ENCODE data around the gene EPHA7. TPM values are rescaled to one million over a fixed set of nuclear protein-coding genes. Genes with fewer than 3 reads are reported as not detected.

The EPHA7 gene
- total RNA-seq, 1 donor from 2014 or later, result 0.10 TPM

DNA sequence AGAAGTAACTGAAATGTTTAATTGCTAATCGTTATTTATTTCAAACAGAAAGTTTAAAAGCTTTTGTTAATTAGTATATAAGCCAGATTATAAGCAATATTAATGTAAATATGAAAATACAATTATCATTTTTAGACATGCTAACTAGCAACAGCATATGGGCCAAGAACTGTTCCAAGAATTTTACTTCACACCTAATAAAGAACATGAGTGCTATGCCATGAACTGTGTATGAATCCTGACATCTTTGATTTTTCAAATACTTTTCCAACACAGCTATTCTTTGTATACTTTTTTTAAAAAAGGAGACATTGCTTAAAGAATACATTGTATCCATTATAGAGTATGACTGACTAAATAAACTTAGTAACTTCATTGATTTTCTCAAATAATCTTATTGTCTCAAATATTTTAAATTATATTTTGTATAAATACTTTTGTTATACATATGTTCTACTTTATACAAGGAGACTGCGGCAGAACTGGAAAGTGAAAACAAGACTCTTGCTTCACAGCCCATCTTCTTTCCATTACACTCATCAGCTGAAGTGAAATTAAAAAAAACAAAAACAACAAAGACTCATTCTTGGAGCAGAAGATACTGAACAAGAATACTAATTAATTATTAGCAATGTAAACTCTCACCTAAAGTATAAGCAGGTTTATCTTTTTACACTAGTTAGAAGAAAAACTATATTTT lies 89.9 kb downstream of the EPHA7 start:
- ATAC-seq (no peak), DNase-seq (ENCODE audit: low spot score) (no peak)

DNA sequence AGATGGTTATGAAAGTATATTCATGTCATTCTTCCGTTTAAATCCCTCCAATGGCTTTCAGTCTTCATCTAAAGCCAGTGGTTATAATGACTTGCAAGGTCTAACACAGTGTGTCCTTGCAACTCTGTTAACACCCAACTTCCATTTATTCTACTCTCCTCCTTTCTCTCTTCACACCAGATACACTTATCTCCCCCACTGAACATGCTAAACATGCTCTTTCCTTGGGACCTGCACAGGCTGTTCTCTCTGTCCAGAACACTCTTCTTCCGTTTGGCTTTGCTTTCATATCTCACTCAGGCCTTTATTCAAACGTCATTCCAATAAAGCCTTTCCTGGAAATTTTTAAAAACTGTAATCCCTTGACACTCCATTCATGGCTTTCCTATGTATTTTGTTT lies 91.5 kb downstream of the EPHA7 start:
- no peak for DNase-seq (ENCODE audit: low spot score)
- no peak for ATAC-seq

DNA sequence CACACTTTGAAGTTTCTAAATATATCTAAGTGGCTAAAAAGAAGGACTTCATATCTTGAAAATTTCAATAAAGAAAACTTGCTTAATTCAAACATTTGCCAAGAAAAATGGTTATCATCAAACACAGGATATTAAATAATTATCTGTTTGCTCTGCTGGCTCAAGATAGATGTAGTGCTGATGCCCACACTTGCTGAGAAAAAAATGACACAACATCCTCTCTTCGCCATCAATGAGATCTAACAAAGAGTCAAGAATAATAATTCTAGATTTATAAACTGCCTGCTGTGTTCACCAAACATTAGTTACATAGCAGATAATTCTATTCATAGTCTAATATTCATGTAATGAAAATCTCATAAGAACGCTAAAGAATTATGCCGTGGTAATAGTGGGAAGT lies 93.6 kb downstream of the EPHA7 start:
- no peak for DNase-seq (ENCODE audit: low spot score)
- ATAC-seq, result no peak

DNA sequence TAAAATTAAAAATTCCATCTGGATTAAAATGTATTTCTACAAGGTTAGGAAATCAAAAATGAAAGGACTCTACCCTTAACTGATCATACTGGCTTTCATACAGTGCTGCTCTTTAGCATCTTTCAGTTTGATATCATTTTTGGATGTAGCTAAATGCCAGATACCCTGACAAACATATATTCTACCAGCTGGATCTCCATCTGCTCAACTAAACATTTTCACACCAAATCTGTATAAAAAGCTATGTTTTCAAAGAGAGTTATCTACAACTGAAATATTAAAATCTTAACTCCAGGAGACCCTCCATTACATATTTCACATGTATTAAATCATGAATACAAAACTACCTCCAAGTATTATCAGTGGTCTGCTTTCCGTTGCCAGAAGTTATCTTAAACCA lies 95.7 kb downstream of the EPHA7 start:
- DNase-seq (ENCODE audit: low spot score), result no peak
- no peak for ATAC-seq

DNA sequence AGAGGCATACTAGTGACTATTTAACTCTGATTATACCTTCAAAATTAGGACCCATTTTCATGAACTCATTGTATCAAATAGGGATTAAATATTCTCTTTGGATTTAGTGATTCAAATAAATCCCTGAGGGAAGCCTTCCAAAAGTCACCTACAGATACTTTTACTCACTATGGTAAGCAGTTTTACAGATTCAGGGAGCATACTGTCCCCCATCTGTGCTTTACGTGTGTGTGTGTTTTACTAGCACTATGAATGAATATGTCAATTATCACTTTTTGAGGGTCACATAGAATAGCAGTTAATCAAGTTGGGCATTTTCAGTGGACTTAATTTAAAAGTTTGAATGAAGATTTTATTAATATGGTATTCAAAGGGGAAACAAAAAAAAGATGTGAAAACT lies 96.7 kb downstream of the EPHA7 start:
- DNase-seq (ENCODE audit: low spot score), result no peak
- no peak for ATAC-seq

DNA sequence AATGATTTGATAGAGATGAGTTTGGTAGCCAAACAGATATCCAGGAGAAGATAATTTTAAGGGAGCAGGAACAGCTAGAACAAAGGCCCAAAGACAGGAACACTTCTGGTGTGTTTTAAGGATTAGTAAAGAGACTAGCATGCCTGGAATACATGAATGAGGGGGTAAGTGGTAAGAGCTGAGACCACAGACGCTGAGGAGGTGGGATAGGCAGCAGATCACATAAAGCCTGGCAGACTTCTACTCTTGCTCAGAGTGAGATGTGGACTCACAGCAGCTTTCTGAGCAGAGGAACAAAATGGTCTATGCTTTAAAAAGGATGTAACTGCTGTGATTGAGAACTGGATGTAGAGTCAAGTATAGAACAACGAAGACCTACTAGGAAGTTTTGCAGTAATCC lies 100.1 kb downstream of the EPHA7 start:
- ATAC-seq, result no peak
- DNase-seq (ENCODE audit: low spot score), result no peak

DNA sequence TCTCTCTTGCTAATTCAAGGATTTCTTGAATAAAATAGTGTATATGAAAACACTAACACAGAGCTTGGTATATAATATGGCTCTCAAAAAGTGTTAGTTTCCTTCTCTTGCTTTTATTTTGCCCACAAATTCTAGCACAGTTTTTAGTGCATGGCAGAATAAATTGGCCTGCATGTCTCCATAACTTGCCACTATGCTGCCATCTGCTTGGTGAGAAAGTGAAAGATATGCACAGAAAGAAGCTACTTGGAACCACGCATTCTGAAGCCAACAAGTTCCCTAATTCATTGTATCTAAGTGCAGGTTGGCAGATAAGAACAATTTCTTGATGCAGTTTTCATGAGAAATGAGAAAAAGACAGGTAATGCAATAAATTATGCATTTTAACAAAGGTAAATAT lies 101.2 kb downstream of the EPHA7 start:
- DNase-seq (ENCODE audit: low spot score), result no peak

DNA sequence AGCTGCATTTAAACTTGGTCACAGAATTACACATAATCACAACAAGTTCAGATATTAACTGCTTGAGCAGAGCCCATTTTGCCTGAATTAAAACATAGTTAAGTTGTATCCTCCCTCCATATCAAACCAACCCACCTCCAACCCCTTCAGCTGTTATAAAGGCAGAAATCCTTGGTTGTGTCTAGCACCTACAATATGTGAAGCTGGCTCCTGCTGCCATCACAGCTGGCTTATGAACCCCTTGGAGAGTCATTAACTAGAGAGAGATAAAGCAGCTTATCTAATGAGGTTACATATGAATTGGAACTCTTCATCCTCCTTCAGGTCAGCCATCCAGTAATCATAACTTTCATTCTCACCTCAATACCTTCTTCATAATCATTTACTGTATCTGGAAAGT lies 101.8 kb downstream of the EPHA7 start:
- DNase-seq (ENCODE audit: low spot score), result no peak
- no peak for ATAC-seq

More for the DNA sequence above, 101.2 kb downstream of the EPHA7 start:
- ATAC-seq, result no peak

DNA sequence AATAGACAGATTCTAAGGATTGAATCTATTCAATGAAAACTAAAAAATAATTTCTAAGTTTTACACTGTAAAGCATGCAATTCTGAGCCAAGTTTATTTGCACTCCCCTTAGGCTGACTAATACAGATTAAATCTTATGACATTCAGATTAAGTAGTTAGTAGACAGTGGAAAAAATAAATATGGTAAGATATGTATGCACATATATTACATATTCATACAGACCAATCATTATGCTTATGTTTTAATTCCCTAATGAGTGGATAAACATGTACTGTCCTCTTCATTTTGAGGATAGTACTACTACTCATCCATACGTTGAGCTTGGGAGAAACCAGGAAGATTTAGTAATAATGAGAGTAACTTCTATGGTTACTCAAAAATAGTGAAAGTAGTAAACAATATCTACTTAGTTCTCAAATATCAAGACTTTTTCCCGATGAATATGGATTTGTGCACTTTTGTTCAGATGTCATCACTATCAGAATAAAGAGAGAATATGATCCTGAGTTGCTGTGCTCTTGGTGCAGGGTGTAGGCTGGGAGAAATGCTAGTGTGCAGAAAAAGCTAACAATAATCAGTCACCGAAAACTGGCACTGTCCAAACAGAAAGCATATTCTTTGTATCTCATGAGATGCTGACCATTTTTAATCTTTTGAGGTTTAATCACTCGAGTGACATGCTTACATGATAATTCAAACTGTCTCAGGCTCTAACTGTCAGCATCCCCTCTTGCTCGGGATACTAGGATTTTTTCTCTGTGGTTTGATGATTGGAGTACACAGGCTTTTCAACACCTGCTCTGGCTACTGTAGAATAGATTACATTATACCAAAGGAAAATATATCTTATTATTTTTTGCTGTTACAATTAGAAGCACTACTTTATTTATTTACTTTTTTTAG lies 111.6 kb downstream of the EPHA7 start:
- ATAC-seq (no peak), DNase-seq (ENCODE audit: low spot score) (no peak)

DNA sequence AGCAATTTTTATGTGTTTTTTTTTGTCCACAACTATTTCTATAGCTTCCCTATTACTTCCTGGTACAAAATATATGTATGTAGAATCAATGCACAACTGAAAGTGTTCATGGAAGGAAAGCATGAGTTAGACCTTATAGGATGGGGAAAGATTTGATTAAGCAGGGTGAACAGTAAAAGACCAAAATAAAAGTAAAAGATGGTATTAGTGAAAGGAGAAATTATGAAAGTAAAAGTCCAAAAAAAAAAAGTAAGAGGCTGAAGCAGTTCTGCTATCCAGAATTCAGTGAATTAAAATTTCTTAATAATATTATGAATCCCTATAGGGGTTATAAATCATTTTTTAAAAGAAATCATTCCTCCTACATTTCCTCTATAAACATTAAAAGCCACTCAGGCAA lies 114.3 kb downstream of the EPHA7 start:
- no peak for ATAC-seq
- DNase-seq (ENCODE audit: low spot score), result no peak

DNA sequence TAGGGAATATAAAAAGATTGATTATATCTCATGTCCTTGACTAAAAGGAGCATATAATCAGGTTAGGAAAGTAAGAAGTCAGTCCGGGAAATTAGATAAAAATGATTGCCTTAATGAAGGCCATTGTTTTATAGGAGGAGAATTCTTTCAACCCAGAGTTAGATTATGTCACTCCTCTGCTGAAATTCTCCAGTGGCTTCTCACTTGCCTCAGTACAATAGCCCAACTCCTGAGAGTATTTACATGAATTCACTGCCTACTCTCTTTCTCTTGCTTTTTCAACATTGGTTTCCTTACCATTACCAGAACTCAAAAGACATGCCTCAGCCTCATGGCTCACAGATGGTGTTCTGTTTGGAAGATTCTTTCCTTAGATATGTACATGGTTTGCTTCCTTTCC lies 114.9 kb downstream of the EPHA7 start:
- DNase-seq (ENCODE audit: low spot score), result no peak

DNA sequence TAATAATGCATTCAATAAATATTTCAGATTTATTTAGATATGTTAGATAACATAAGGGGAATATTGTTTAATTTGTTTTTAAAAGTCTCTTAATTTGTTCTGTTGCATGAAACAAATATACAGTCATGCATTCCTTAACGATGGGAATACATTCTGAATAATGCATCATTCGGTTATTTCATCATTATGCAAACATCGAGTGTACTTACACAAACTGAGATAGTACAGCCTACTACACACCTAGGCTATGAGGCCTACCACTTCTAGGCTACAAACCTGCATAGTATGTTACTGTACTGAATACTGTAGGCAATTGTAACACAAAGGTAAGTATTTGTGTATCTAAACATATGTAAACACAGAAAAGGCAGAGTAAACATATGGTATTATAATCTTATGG lies 118.7 kb downstream of the EPHA7 start:
- ATAC-seq, result no peak

More for the DNA sequence above, 114.9 kb downstream of the EPHA7 start:
- no peak for ATAC-seq

DNA sequence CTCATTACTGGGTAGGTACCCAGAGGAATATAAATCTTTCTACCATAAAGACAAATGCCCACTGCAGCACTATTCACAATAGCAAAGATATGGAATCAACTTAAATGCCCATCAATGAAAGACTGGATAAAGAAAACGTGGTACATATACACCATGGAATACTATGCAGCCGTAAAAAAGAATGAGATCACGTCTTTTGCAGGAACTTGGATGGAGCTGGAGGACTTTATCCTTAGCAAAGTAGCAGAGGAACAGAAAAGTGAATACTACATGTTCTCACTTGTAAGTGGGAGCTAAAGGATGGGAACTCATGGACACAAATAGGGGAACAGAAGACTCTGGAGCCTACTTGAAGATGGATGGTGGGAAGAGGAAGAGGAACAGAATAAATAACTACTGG lies 119.7 kb downstream of the EPHA7 start:
- ATAC-seq, result no peak
- no peak for DNase-seq (ENCODE audit: low spot score)

More for the DNA sequence above, 118.7 kb downstream of the EPHA7 start:
- no peak for DNase-seq (ENCODE audit: low spot score)

DNA sequence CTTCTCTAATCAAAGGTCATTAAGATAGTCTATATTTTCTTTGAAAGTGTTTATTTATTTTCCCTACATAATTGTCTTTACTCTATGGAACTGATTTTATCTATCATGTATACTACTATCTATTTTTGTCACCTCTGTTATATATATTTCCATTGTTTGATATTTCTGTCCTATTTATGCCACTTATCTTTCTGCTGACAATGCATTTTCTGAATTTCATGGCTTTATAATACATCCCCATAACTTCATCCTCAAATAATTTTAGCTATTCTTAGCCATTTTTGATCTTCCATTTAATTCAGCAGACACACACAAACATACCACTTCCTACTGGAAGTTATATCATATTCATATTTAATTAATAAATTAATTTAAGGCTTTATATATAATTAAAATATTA lies 123.7 kb downstream of the EPHA7 start:
- no peak for ATAC-seq
- DNase-seq (ENCODE audit: low spot score), result no peak

DNA sequence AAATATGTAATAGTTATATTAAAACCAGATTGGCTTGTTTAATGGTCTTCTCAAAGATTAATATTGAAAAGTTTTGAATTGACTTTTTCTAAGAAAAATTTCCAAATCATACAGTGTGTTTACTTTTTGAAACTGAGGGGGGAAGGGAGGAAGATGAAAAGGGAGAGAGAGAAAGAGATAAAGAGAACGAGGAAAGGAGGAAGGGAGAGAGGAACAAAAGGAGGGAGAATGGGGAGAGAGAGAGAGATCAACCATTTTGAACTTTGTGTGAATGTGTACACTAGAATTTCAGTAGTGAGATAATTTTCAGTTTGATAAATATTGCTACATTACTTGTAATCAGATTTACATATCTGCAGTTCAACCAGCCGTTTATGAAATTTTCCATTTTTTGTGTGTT lies 124.5 kb downstream of the EPHA7 start:
- ATAC-seq (no peak), DNase-seq (ENCODE audit: low spot score) (no peak)

DNA sequence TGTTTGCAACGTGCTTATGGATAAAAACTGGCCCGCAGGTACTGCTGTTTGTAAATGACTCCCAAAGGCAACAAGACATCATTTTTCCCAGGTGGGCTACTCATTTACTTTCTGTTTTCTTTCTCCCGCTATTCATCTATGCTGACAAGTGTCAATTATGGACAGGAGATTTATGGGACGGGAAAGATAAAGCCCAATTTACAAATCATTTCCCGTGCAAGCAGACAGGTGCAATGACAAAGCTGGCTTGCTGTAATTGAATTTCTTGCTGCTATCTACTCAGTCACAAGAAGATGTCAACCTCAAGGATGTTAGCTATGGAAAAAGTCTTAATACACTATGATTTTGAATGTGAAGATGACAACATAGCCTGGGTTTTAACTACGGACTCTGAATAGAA lies 125.5 kb downstream of the EPHA7 start:
- DNase-seq (ENCODE audit: low spot score), result no peak
- ATAC-seq, result no peak

DNA sequence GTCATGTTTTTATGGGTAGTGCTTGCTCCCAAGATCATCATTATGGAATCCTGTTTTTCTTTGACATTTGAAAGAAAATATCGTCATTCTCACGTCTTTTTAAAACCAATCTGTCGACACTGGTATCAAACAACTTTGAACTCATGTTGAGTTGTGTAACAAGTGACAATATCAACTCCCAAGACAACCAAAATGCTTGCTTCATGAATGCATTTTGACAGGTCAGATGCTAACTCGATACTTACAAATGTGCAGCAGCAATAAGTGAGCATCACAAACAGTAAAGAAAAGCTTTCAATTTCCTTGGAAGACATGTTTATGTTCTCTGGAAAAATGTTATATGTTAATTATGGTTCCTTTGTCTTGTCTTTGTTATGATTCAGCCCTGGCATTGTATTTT lies 125.9 kb downstream of the EPHA7 start:
- DNase-seq (ENCODE audit: low spot score) (no peak), ATAC-seq (no peak)

DNA sequence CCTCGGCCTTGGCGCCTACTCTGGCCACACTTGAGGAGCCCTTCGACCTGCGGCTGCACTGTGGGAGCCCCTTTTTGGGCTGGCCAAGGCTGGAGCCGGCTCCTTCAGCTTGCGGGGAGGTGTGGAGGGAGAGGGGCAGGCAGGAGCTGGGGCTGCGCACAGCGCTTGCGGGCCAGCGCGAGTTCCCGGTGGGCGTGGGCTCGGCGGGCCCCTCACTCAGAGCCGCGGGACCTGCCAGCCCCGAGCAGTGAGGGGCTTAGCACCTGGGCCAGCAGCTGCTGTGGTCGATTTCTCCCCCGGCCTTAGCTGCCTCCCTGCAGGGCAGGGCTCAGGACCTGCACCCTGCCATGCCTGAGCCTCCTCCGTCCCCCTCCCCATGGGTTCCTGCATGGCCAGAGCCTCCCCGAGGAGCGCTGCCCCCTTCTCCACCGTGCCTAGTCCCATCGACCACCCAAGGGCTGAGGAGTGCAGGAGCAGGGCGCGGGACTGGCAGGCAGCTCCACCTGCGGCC lies 136.8 kb downstream of the EPHA7 start:
- no peak for ATAC-seq
- DNase-seq (ENCODE audit: low spot score), result no peak

DNA sequence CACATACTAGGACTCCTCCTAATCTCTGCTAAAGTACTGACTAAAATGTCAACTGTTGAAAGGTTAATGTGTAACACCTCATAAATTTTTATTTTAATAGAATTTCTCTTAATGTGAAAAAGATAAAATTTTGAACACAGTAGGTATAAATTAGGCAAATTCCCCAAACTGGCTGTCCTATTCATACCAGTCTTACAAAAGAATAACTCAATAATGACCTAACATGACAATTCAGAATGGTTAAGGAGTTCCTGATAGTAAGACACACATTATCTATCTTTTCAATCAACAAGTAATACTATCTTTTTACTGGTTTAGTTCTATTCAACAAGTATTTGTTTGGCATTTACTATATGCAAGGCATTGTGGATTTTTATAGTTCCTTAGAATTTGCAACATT lies 141.1 kb downstream of the EPHA7 start:
- no peak for DNase-seq (ENCODE audit: low spot score)
- ATAC-seq, result no peak

DNA sequence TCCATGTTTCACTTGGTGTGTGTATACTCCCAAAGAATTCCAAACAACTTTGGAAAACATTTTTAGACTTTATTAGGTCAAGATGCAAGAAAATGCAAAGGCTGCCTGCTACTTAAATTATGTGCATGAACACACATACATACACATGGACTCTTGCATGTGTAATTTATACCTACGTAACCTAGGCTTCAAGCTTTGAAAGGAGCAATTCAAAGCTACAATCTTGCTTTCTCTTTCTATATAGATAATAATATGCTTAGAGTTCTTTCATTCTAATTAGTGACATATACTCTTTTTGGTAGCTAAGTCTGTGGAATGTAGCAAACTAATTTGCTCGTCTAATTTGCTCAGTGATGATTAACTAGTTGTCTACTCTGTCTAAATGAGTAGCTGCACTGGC lies 146.5 kb downstream of the EPHA7 start:
- DNase-seq (ENCODE audit: low spot score), result no peak
- ATAC-seq, result no peak

DNA sequence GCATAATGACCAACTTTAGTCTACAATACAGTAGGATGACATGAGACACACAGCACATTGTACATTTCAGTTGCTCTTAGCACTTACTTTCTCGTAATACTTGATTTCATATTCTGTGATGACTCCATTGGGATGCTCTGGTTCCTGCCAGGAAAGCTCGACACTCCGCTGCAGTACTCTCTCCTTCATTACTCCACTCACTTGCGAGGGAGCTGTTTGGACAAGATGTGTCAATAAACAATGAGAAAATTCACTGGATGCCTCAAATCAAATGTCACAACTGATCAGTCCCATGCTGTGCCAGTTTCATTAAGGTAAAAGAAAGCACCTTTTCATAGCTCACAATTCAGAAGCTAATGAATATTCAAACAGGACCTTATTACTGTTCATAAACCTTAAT lies 147.1 kb downstream of the EPHA7 start:
- no peak for DNase-seq (ENCODE audit: low spot score)
- no peak for ATAC-seq

DNA sequence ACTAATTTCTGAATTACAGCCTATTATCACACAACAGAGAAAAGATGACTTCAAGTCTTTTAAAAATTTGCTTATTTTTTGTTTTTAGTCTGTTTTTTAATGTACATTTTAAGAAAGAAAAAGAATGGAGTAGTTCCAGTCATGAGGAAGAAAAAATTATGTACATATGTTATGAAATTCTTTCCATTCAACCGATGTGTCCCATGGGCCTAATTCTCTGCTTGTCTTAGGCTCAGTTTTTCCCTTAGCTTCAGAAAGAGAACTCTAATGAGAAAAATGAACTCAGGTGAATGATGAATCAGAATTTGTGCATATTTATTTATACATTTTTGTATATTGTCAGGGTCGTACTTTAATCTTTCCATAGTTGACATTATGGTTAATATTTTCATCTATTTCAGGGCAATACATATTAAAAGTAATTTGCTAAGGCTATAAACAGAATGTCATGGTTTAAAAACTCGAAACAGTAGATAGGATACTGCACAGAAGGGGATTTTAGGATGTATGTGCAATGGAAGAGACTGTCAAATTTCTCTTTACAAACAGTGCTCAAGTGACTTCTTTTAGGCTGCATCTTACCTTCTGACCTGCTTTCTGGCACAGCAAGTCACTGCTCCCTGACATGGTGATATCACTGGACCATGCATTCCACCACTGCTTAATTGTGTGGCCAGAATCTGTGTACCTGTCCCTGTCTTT lies 153.1 kb downstream of the EPHA7 start:
- DNase-seq (ENCODE audit: low spot score) (no peak), ATAC-seq (no peak)
